HEK293 (cell line): Measurements from ENCODE around the gene TRMU.

Experiments
- CTCF ChIA-PET: fragments of 350-600 bp; formaldehyde crosslinking; extraction: SDS; loops from one replicate; lab custom pipeline; 2021; ENCODE audit warnings: antibody characterized with exemption; lab: Yijun Ruan, JAX
- POLR2A ChIA-PET: fragments of 300-600 bp; formaldehyde crosslinking; extraction: SDS; loops from one replicate; lab custom pipeline; 2020; ENCODE audit warnings: antibody characterized with exemption, inconsistent platforms; lab: Yijun Ruan, JAX
- H3K27ac ChIP-seq: fragments of 200-500 bp; sonication (Bioruptor generic); 2 replicates; pipeline ENCODE4 v1.5.1; 2014; ENCODE audit warnings: low read depth, low read length, control low read depth, inconsistent platforms; ENCODE audit errors: extremely low read depth
- H3K36me3 ChIP-seq, 2 experiments: fragments of 200-500 bp in 1 of 2; sonication (Bioruptor generic) in 1 of 2; 1 replicate in 1 of 2; 2 replicates in 1 of 2; pipeline ENCODE4 v1.5.1; 2014 to 2017; ENCODE audit warnings: inconsistent platforms in 2 of 2, low read length in 2 of 2; ENCODE audit not compliant: control insufficient read depth in 2 of 2, insufficient read depth in 1 of 2
- H3K4me1 ChIP-seq: fragments of 200-500 bp; sonication (Bioruptor generic); 2 replicates; pipeline ENCODE4 v1.5.1; 2014; ENCODE audit warnings: mild to moderate bottlenecking, low read length, inconsistent platforms; ENCODE audit not compliant: control insufficient read depth, insufficient read depth
- H3K4me3 ChIP-seq: 2 replicates; pipeline ENCODE4 v1.5.1; 2011; ENCODE audit warnings: low read depth, mild to moderate bottlenecking, control low read depth, low read length, moderate library complexity
- H3K9me3 ChIP-seq: fragments of 200-500 bp; sonication (Bioruptor generic); 2 replicates; pipeline ENCODE4 v1.5.1; 2014; ENCODE audit warnings: low read depth, low read length, inconsistent platforms; ENCODE audit not compliant: control insufficient read depth, insufficient read depth
- CTCF ChIP-seq: fragments of 450-650 bp; formaldehyde crosslinking; IDR thresholded peaks from 2 replicates; pipeline ENCODE4 v1.5.1; 2016; ENCODE audit warnings: missing biosample characterization, missing genetic modification characterization
- IKZF3 ChIP-seq: fragments of 450-650 bp; IDR thresholded peaks from 2 replicates; pipeline ENCODE4 v1.5.0; 2018; ENCODE audit warnings: missing biosample characterization, mild to moderate bottlenecking, missing genetic modification characterization, moderate library complexity
- PRDM6 ChIP-seq: fragments of 450-650 bp; formaldehyde crosslinking; IDR thresholded peaks from 2 replicates; pipeline ENCODE4 v1.5.1; 2017; ENCODE audit warnings: missing biosample characterization, missing genetic modification characterization
- REST ChIP-seq: fragments of 450-650 bp; formaldehyde crosslinking; IDR thresholded peaks from 2 replicates; pipeline ENCODE4 v1.5.1; 2016; ENCODE audit warnings: missing biosample characterization, missing genetic modification characterization
- ZBTB11 ChIP-seq: fragments of 450-650 bp; formaldehyde crosslinking; conservative IDR thresholded peaks from 2 replicates; pipeline ENCODE4 v1.5.1; 2016; ENCODE audit warnings: low read depth, missing biosample characterization, missing genetic modification characterization
- ZBTB44 ChIP-seq: fragments of 450-650 bp; IDR thresholded peaks from 2 replicates; pipeline ENCODE4 v1.5.1; 2018; ENCODE audit warnings: missing biosample characterization, mild to moderate bottlenecking, missing genetic modification characterization
- ZBTB7A ChIP-seq: fragments of 450-650 bp; formaldehyde crosslinking; IDR thresholded peaks from 2 replicates; pipeline ENCODE4 v1.5.1; 2016; ENCODE audit warnings: low read depth, missing biosample characterization, missing genetic modification characterization
- ZNF140 ChIP-seq: fragments of 450-650 bp; formaldehyde crosslinking; IDR thresholded peaks from 2 replicates; pipeline ENCODE4 v1.5.1; 2016; ENCODE audit warnings: missing biosample characterization, missing genetic modification characterization
- ZNF354C ChIP-seq: fragments of 450-650 bp; formaldehyde crosslinking; IDR thresholded peaks from 2 replicates; pipeline ENCODE4 v1.5.1; 2016; ENCODE audit warnings: missing biosample characterization, missing genetic modification characterization, low read depth, borderline replicate concordance
- ZNF549 ChIP-seq: fragments of 450-650 bp; IDR thresholded peaks from 2 replicates; pipeline ENCODE4 v1.5.1; 2018; ENCODE audit warnings: missing biosample characterization, missing genetic modification characterization, mild to moderate bottlenecking, inconsistent platforms, moderate library complexity
- ZNF558 ChIP-seq: fragments of 450-650 bp; formaldehyde crosslinking; IDR thresholded peaks from 2 replicates; pipeline ENCODE4 v1.5.1; 2016; ENCODE audit warnings: missing biosample characterization, missing genetic modification characterization
- ZNF629 ChIP-seq: fragments of 450-650 bp; formaldehyde crosslinking; IDR thresholded peaks from 2 replicates; pipeline ENCODE4 v1.5.1; 2017; ENCODE audit warnings: missing biosample characterization, missing genetic modification characterization
- ZNF701 ChIP-seq: fragments of 450-650 bp; formaldehyde crosslinking; IDR thresholded peaks from 2 replicates; pipeline ENCODE4 v1.5.1; 2016; ENCODE audit warnings: missing biosample characterization, missing genetic modification characterization
- ZNF747 ChIP-seq: fragments of 450-650 bp; formaldehyde crosslinking; IDR thresholded peaks from 2 replicates; pipeline ENCODE4 v1.5.1; 2016; ENCODE audit warnings: missing biosample characterization, missing genetic modification characterization

The TRMU gene

GRCh38 chr22:46363611-46364321, 28.3 kb downstream of the TRMU start:
- TF ChIP-seq REST (tag by site-specific recombination) (no peak), ZNF629 (tag by site-specific recombination) (no peak), ZNF747 (tag by site-specific recombination) (no peak), ZBTB7A (tag by site-specific recombination) (no peak), ZNF558 (no peak), ZNF701 (no peak), ZNF354C (tag by site-specific recombination) (no peak), CTCF (tag by site-specific recombination) (no peak), ZBTB44 (tag by site-specific recombination) (no peak), ZNF549 (tag by site-specific recombination) (no peak), PRDM6 (no peak), ZNF140 (tag by site-specific recombination) (no peak), IKZF3 (tag by site-specific recombination) (no peak), ZBTB11 (tag by site-specific recombination) (no peak)
- ChIA-PET CTCF (interaction anchor here (0.6 kb wide), 1 partner anchor 178 kb away, joined by 4 read pairs; no protein-coding TSS in a partner anchor), POLR2A (no interaction called here)
- Histone ChIP-seq H3K4me1 (no peaks in the 10 kb centered on the region), H3K4me3 (no peak overlapping the region), H3K9me3 (no peaks in the 10 kb centered on the region), H3K27ac (no peak overlapping the region), H3K36me3 (peaks cover 0 to 63% of the 10 kb centered on the region in 2 experiments; a peak in 2 of 3 replicates)
